Mononuclear cell (primary cell): Measurements from ENCODE around the gene MRPL3. TPM values are rescaled to one million over a fixed set of nuclear protein-coding genes. Genes with fewer than 3 reads are reported as not detected.
A peak's percentile ranks its signal among the peaks of the same experiment; 100 is the strongest.

Source experiments
- H3K27me3 ChIP-seq: 2 replicates; pipeline ENCODE4 v1.6.0; 2011; ENCODE audit warnings: low read length, control low read depth; ENCODE audit not compliant: insufficient read depth
- H3K4me1 ChIP-seq: 2 replicates; pipeline ENCODE4 v1.5.1; 2011; ENCODE audit warnings: mild to moderate bottlenecking, low read length, control low read depth; ENCODE audit not compliant: insufficient read depth
- H3K4me3 ChIP-seq: 2 replicates; pipeline ENCODE4 v1.5.1; 2011; ENCODE audit warnings: mild to moderate bottlenecking, low read length, moderate library complexity
- H3K9me3 ChIP-seq: 2 replicates; pipeline ENCODE4 v1.5.1; 2011; ENCODE audit warnings: low read depth, mild to moderate bottlenecking, control low read depth, low read length
- total RNA-seq: library from RNA; depleted of rRNA; stranded (reverse); fragments of >200 nt; gene quantifications from one replicate; pipeline ENCODE4 v1.2.3, GENCODE V29; 2012

Gene MRPL3
- total RNA-seq = 54.7 TPM

DNA sequence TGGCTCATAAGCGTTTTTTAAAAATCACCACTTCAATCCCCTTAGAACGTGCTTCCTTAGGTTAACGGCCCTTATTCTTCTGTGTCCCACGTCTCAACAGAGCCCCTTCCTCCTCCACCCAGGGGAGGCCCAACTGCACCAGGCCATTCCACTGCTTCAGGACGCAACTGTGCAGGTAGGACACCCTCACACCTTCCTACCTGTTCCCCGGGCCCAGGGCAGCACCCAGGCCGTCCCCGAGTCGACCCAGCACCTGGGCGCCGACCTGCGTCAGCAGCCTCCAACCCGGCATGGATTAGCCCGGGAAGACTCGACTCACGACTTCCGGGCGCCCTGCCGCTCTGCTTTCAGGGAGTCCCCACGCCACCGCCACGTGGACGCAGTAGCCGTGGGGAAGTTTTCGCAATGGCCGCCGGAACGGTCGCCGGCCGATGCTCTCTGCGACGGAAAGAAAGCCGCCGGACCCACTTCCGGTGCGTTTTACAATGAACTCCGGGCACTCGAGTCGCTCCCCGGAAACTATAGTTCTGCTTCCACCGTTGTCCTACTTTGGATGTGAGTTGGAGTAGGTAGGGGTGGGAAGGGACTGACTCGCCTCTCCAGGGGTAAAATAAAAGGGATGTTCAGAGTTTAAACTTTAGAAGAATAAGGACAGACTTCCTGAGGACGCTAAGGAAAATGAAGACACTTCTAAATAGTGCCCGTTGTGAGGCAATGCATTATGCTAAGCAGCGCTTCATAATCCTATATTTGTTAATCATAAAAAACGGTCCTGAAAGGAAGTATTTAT is at the start of gene MRPL3:
TSS of gene MRPL3 (minus strand) at position 442 of the 790 bp plus-strand sequence. CDS start at position 292, 150 bp downstream.
- Histone ChIP-seq H3K4me1 (peaks cover 29% of the 10 kb centered on the region), H3K9me3 (no peaks in the 10 kb centered on the region), H3K27me3 (no peaks in the 10 kb centered on the region), H3K4me3 (peak within 1 kb of the TSS; percentile 92)

DNA sequence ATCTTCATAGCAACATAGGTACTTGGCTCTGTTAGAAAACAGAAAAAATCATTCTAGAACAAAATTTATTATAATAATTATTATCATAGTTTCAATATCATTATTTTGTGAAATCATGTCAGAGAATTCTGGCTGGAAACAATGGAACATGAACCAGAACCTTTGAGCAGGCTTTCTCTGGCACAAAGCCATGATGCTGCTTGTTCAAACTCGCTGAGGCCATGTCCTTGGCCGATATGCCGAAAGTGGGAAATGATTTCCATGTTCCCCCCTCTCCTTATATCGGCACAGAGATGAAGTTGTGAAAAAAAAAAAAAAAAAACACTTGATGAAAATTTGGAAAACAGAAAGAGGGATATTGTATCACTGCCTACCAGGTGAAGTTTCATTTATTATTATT is 49.0 kb upstream of the MRPL3 start:
- Histone ChIP-seq H3K4me1 (no peaks in the 10 kb centered on the region), H3K4me3 (no peak overlapping the region), H3K27me3 (no peaks in the 10 kb centered on the region), H3K9me3 (no peaks in the 10 kb centered on the region)

DNA sequence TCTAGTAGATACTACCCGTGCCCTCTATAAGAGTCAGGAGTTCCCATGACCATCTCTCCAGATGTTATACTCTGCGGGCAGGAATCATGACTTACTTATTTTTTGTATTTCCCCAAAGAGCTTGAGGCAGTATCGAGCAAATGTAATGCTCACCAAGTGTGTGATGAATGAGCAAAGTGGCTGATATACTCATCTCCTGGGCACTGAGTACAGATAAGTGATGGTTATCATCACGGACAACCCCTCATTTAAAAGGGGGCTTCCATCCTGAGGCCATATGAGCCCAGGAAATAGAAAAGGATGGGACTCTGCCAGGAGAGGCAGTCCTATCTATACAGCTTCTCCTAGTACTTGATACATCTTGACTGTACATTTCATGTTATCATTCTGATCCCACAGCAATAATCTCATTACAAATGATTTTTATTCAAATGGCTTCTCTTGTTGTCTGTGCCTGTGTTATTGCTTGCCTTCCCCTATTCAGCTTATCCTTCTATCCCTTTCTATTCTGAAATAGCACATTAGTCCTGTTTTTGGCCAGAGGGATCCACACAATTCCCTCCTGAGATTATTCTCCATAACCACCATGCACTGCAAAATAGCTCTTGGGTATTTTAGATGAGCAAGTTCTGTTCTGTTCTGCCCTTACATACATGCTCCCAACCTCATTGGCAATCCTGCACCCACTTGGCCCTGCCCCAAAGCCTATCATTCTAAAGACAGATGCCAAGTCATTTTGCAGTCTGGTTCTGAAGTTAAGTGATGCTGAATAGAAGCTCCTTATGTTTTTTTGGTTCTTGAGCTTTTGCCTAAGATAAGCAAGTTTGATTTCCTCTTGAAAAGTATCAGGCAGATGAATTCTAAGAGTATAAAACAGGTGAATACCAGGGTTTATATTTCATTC is 48.0 kb upstream of the MRPL3 start:
- Histone ChIP-seq H3K9me3 (no peaks in the 10 kb centered on the region), H3K4me3 (no peak overlapping the region), H3K4me1 (no peaks in the 10 kb centered on the region), H3K27me3 (peaks cover 3% of the 10 kb centered on the region)

DNA sequence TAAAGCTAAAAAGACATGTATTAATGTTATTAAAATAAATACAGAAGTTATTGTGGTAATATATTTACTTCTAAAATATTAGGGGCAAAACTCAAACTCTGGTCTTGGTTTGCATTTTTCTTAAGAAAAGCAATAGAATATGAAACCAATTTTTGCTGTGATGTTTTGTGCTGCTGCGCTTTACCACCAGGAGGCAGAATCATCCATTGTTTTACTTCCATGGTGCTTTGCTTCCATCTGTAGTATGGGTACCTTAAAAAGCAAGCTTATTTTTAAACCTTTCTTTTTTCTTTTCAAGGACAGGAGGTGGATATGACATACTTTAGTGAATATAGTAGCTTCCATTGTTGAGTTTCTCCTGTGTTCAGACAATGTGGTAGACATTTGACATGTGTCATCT is 46.6 kb upstream of the MRPL3 start:
- H3K4me3 ChIP-seq = no peak overlapping the region
- peaks cover 3% of the 10 kb centered on the region for H3K27me3 ChIP-seq
- no peaks in the 10 kb centered on the region for H3K4me1 ChIP-seq
- H3K9me3 ChIP-seq = no peaks in the 10 kb centered on the region

DNA sequence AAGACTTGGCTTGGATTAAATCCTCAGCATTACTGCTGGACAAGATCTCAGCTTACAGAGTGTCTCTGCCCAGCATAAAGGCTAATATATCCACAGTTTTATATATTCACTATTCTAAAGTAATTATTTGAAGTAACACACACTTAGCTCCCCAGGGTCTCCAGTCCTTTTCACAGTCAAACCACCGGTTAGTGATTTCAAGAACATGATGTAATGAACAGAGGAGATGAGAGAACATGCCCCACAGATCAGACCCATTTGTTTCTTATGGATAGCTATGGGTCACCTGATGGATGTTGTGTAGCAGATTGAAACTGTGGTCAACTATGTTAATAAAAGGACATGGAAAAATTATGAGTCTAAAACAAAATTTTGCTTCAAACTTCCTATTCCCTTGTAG is 44.8 kb upstream of the MRPL3 start:
- Histone ChIP-seq H3K4me1 (no peaks in the 10 kb centered on the region), H3K27me3 (peaks cover 3% of the 10 kb centered on the region), H3K4me3 (no peak overlapping the region), H3K9me3 (no peaks in the 10 kb centered on the region)

DNA sequence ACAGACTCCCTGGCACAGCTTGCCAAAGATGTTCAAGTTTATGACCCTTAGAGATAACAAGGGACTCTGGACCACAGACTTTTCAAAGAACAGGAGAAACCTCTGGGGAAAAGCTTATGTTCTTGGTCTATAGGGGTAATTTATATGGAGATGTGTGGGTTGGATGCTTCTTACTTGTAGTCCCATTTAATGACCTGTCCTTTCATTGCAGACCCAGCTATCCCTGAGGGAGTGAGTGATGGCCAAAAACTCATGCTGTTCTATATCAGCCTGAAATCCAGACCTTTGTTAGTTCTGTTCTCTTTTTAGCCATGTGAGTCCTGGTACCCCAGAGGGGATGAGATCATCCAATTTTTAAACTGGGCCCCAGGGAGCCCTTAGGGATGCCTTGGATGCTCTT is 43.7 kb upstream of the MRPL3 start:
- no peak overlapping the region for H3K4me3 ChIP-seq
- no peaks in the 10 kb centered on the region for H3K4me1 ChIP-seq
- peaks cover 3% of the 10 kb centered on the region for H3K27me3 ChIP-seq
- H3K9me3 ChIP-seq = no peaks in the 10 kb centered on the region

DNA sequence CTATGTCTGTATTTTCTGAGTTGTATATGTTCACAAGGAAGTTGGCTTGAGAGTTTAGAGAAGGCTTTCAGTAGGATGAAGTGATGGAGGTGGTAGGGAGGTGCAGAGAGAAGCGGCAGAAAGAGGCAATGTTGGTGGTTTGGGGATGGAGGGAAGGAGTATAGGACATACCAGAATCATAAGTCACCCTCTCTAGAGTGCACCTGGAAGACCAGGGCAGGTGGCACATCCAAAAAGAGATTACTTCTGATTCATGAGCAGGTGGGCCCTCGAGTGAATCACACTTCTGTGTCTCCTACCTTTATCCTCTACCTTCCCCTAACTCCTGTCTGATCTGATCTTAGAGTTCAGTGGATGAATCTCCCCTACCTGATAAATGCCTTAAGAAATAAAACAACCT is 41.8 kb upstream of the MRPL3 start:
- Histone ChIP-seq H3K4me1 (no peaks in the 10 kb centered on the region), H3K9me3 (no peaks in the 10 kb centered on the region), H3K27me3 (peaks cover 3% of the 10 kb centered on the region), H3K4me3 (no peak overlapping the region)

DNA sequence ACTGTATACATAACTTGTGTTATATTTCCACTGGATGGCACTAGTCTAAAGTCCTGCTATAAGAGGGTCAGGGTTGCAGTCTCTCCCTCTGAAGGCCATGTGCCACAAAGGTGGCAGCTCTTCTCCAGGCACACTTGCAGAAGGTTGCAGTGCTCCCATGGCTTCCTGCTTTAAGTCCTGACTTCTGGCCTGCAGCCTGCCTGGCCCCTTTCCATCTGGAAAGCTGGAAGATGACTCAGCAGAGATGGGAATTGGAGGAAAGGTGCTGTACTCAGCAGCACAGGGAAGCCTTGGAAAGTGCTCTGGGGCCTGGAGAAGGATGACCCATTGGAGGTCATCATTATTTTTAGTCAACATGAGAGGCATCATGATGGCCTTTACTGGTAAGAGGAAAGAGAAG is 40.9 kb upstream of the MRPL3 start:
- H3K9me3 ChIP-seq = no peaks in the 10 kb centered on the region
- no peak overlapping the region for H3K4me3 ChIP-seq
- no peaks in the 10 kb centered on the region for H3K4me1 ChIP-seq
- H3K27me3 ChIP-seq = peaks cover 3% of the 10 kb centered on the region

DNA sequence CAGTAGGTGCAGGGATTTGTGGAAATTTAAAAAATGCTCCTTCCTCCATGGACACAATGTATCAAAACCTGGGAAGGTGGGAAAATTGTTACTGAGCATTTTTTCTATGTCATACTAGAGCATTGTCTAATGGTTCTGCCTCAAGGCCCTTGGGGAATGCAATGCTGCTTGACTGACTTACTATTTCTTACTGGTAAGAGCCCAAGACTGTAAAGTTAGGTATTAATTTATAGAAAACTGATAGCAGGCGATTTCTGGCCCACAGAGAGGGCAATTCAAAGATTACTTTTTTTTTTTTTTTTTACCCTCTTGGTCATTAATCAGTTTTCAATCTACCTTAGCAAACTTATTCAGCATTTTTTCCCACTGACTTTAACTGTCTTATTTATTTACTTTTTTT is 38.5 kb upstream of the MRPL3 start:
- Histone ChIP-seq H3K9me3 (no peaks in the 10 kb centered on the region), H3K27me3 (no peaks in the 10 kb centered on the region), H3K4me3 (no peak overlapping the region), H3K4me1 (no peaks in the 10 kb centered on the region)

DNA sequence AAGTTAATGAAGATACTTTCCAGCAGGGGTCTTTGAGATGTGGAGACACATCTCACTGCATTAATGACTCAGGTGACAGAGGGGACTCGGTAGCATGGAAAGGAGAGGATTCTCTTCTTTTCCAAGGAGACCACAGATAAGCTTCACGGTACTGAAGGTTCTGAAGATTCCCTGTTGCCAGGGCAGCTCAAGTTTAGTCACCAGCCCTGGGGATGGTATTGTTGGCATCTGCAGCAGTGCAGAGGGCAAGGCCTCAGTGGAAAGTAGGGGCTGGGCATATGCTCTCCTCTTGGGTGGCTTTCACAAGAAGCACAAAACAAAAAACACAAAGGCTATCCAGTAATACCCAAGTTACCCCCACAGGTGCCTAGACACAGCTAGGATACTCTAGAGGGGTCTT is 38.0 kb upstream of the MRPL3 start:
- no peaks in the 10 kb centered on the region for H3K27me3 ChIP-seq
- H3K9me3 ChIP-seq = no peaks in the 10 kb centered on the region
- no peaks in the 10 kb centered on the region for H3K4me1 ChIP-seq
- no peak overlapping the region for H3K4me3 ChIP-seq

DNA sequence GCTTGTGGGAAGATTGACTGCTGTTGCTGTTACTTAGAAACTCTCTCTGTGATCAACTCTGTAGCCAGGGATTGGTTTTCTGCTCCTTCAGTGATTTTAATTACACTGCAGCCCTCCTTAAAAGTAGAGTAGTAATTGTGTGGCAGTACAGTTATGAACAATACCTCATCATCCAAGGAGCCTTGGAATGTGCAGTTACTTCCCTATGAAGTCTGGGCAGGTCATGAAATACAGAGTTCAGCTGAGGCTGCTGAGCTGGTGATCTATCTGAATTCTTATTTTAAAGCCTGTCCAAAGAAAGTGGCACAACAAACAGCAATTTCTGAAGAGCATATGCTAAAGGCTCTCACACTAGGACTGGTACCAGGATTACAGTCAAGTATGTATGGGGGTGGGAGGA is 37.4 kb upstream of the MRPL3 start:
- no peaks in the 10 kb centered on the region for H3K4me1 ChIP-seq
- H3K4me3 ChIP-seq = no peak overlapping the region

DNA sequence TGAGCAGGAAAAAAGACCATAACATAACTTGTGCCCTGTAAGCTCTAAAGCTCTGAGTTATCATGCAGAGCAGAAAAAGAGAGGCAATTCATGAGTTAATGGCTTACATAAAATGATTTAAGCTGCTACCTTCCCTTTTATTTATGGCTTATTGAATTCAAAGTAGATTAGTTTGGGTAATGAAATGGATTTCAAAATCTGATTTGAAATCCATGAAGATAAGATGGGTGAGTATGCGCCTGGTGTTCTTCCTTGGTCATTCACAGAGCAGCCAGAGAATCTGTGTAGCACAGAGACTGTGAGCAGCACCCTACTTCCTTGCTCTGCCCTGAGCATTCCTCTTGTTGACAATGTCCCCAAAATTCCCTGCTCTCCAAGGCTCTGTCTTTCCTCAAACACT is 36.2 kb upstream of the MRPL3 start:
- H3K27me3 ChIP-seq = no peaks in the 10 kb centered on the region
- no peaks in the 10 kb centered on the region for H3K4me1 ChIP-seq
- no peak overlapping the region for H3K4me3 ChIP-seq
- H3K9me3 ChIP-seq = no peaks in the 10 kb centered on the region

More for the DNA sequence above, 37.4 kb upstream of the MRPL3 start:
- no peaks in the 10 kb centered on the region for H3K9me3 ChIP-seq
- no peaks in the 10 kb centered on the region for H3K27me3 ChIP-seq

DNA sequence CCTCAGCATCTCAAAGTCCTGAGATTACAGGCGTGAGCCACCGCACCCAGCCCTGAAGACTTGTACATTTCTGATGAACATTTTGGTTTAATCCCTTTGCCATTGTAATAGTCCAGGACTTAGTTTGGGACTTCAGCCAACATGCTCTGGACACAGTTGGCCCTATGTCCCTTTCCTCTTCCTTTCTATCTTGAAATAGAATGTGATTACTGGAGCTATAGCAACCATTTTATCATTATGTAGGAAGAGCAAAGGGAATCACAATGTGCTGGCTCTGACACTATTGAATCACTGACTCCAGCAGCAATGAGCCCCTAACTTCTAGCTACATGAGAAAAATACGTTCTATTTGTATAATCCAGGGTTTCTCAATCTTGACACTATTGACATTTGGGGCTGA is 34.8 kb upstream of the MRPL3 start:
- H3K9me3 ChIP-seq = no peaks in the 10 kb centered on the region
- H3K4me1 ChIP-seq = no peaks in the 10 kb centered on the region
- peaks cover 3% of the 10 kb centered on the region for H3K27me3 ChIP-seq
- no peak overlapping the region for H3K4me3 ChIP-seq

DNA sequence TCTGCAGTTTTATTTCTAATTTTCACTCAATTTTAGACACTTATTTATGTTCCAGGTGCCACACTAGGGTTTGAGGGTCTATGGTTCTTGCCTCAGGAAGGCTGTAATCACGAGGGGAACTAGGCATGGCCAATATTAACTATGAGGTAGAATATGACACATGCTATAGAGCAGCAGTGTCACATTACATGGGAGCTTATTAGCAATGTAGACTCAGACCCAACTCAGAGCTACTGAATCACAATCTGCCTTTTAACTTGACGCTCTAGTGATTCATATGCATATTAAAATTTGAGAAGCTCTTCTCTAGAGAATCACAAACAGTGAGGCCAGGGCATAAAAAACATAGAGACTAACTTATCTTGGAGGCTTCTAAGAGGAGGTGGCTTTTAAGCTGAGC is 32.8 kb upstream of the MRPL3 start:
- H3K9me3 ChIP-seq = no peaks in the 10 kb centered on the region
- H3K4me1 ChIP-seq = no peaks in the 10 kb centered on the region
- peaks cover 5% of the 10 kb centered on the region for H3K27me3 ChIP-seq
- no peak overlapping the region for H3K4me3 ChIP-seq

DNA sequence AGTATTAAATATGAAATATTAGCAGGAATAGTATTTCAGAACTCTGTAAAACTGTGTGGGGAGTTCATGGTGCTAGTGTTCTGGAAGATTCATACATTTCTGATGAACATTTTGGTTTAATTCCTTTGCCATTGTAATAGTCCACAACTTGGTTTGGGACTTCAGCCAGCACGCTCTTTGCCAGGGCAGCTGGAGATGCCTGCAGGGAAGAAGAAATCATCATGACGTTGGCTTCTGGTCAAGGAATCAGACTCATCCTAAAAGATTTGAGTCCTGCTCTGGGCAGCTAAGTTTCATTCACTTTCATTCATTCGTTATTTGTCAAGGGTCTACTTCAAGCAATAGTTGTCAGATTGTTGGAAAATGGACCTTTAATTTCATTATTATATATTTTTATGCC is 32.4 kb upstream of the MRPL3 start:
- no peaks in the 10 kb centered on the region for H3K9me3 ChIP-seq
- H3K27me3 ChIP-seq = peaks cover 5% of the 10 kb centered on the region
- H3K4me3 ChIP-seq = no peak overlapping the region
- H3K4me1 ChIP-seq = no peaks in the 10 kb centered on the region
